DOHH2 (cell line): ENCODE measurements around the gene MELTF.

Experiments
- H3F3A ChIP-seq: fragments of 200-600 bp; sonication (generic), shearing (Covaris generic); 2 replicates; pipeline ENCODE4 v1.6.0; 2016; ENCODE audit warnings: antibody characterized with exemption, mild to moderate bottlenecking; ENCODE audit not compliant: control insufficient read depth, insufficient read depth
- H3K27ac ChIP-seq: fragments of 200-600 bp; sonication (generic); 2 replicates; pipeline ENCODE4 v1.5.1; 2014; ENCODE audit warnings: low read depth, mild to moderate bottlenecking, low read length, moderate library complexity
- H3K27me3 ChIP-seq: fragments of 200-600 bp; sonication (generic); 2 replicates; pipeline ENCODE4 v1.6.1; 2014; ENCODE audit warnings: mild to moderate bottlenecking, low read length, mixed read lengths; ENCODE audit not compliant: control insufficient read depth
- H3K36me3 ChIP-seq: fragments of 200-600 bp; sonication (generic); 2 replicates; pipeline ENCODE4 v1.6.1; 2014; ENCODE audit warnings: mild to moderate bottlenecking, low read length, moderate library complexity, mixed read lengths; ENCODE audit not compliant: control insufficient read depth
- H3K4me1 ChIP-seq: fragments of 200-600 bp; sonication (generic); 2 replicates; pipeline ENCODE4 v1.6.1; 2014; ENCODE audit warnings: mild to moderate bottlenecking, low read length, mixed read lengths; ENCODE audit not compliant: control insufficient read depth
- H3K4me2 ChIP-seq: fragments of 200-600 bp; sonication (generic); 2 replicates; pipeline ENCODE4 v1.6.0; 2014; ENCODE audit warnings: mild to moderate bottlenecking, low read length, moderate library complexity
- H3K4me3 ChIP-seq: fragments of 200-600 bp; sonication (generic); 2 replicates; pipeline ENCODE4 v1.5.1; 2014; ENCODE audit warnings: mild to moderate bottlenecking, low read length, mixed read lengths
- H3K79me2 ChIP-seq: fragments of 200-600 bp; sonication (generic); 2 replicates; pipeline ENCODE4 v1.6.1; 2014; ENCODE audit warnings: mild to moderate bottlenecking, low read length, mixed read lengths; ENCODE audit not compliant: control insufficient read depth
- H3K9me2 ChIP-seq: fragments of 200-600 bp; sonication (generic); replicated peaks from 2 replicates; pipeline ENCODE4 v1.6.1; 2014; ENCODE audit warnings: mild to moderate bottlenecking, low read length, mixed read lengths; ENCODE audit not compliant: control insufficient read depth
- H3K9me3 ChIP-seq: fragments of 200-600 bp; sonication (generic); 2 replicates; pipeline ENCODE4 v1.6.1; 2014; ENCODE audit warnings: antibody characterized with exemption, low read length, mixed read lengths; ENCODE audit not compliant: control insufficient read depth, insufficient read depth
- H4K20me1 ChIP-seq: fragments of 200-600 bp; sonication (generic); 2 replicates; pipeline ENCODE4 v1.6.0; 2014; ENCODE audit warnings: low read depth, mild to moderate bottlenecking, antibody characterized with exemption, low read length, moderate library complexity; ENCODE audit not compliant: control insufficient read depth, insufficient read depth
- CTCF ChIP-seq: fragments of 200-600 bp; sonication (generic); IDR thresholded peaks from one replicate; pipeline ENCODE4 v1.5.1; 2014; ENCODE audit warnings: antibody characterized with exemption, mild to moderate bottlenecking, low read depth, low read length; ENCODE audit not compliant: poor library complexity, severe bottlenecking
- EZH2phosphoT487 ChIP-seq: fragments of 200-600 bp; sonication (generic); IDR thresholded peaks from 2 replicates; pipeline ENCODE4 v1.6.1; 2017; ENCODE audit warnings: borderline replicate concordance, mild to moderate bottlenecking, antibody characterized with exemption, low read length, moderate library complexity, mixed read lengths

MELTF gene

GRCh38 chr3:197031315-197032285 is 2.0 kb upstream of the MELTF start:
- Histone ChIP-seq H3K27ac (no peak overlapping the region), H3K4me3 (no peak overlapping the region), H3K4me1 (peaks cover 25% of the 10 kb centered on the region), H3K9me3 (no peaks in the 10 kb centered on the region), H3K4me2 (no peak overlapping the region), H3K27me3 (peaks cover 31% of the 10 kb centered on the region), H3K9me2 (no peaks in the 10 kb centered on the region), H3K79me2 (no peaks in the 10 kb centered on the region), H3F3A (no peaks in the 10 kb centered on the region; the same call in 1 of the 2 replicates), H3K36me3 (no peaks in the 10 kb centered on the region), H4K20me1 (no peaks in the 10 kb centered on the region)
- no peak for TF ChIP-seq CTCF

GRCh38 chr3:197030379-197031314 is 1.0 kb upstream of the MELTF start:
- Histone ChIP-seq H3K4me2 (no peak overlapping the region; the same call in none of the 2 replicates), H4K20me1 (no peaks in the 10 kb centered on the region), H3K27me3 (peaks cover 22% of the 10 kb centered on the region), H3K9me2 (no peaks in the 10 kb centered on the region), H3K36me3 (no peaks in the 10 kb centered on the region), H3K4me1 (peaks cover 20% of the 10 kb centered on the region), H3K79me2 (no peaks in the 10 kb centered on the region), H3F3A (no peaks in the 10 kb centered on the region; the same call in 1 of the 2 replicates), H3K4me3 (no peak overlapping the region), H3K9me3 (no peaks in the 10 kb centered on the region), H3K27ac (no peak overlapping the region)
- TF ChIP-seq EZH2phosphoT487, result no peak
- no peak for TF ChIP-seq CTCF

- H3K4me1 ChIP-seq, result peaks cover 32% of the 10 kb centered on the region
- H3K4me3 ChIP-seq, result peak overlapping the region; percentile 82
Measured at GRCh38 chr3:197028728-197029510, 698 bp downstream of the MELTF start.

More at GRCh38 chr3:197028728-197029510, 698 bp downstream of the MELTF start:
- Histone ChIP-seq H3K27me3 (peaks cover 21% of the 10 kb centered on the region), H3K36me3 (no peaks in the 10 kb centered on the region), H3K79me2 (no peaks in the 10 kb centered on the region), H3K4me2 (peak overlapping the region; percentile 93), H3K9me2 (no peaks in the 10 kb centered on the region), H3K27ac (no peak overlapping the region), H3F3A (peaks cover 4% of the 10 kb centered on the region; the same call in 1 of the 2 replicates), H4K20me1 (no peaks in the 10 kb centered on the region; the same call in 1 of the 2 replicates), H3K9me3 (no peaks in the 10 kb centered on the region)
- TF ChIP-seq EZH2phosphoT487 (0 out of 2 replicates have a peak, but pooled peaks have one; percentile 31), CTCF (no peak)
